SH-SY5Y (cell line): ENCODE results near the gene RCBTB1.
A peak's percentile ranks its signal among the peaks of the same experiment; 100 is the strongest.

Experiments
- GATA2 ChIP-seq: IDR thresholded peaks from 2 replicates; pipeline ENCODE4 v1.6.1; 2011; ENCODE audit warnings: mild to moderate bottlenecking, low read depth, low read length
- GATA3 ChIP-seq: IDR thresholded peaks from 2 replicates; pipeline ENCODE4 v1.6.1; 2011; ENCODE audit warnings: low read depth, mild to moderate bottlenecking, low read length, moderate library complexity

Gene RCBTB1

DNA sequence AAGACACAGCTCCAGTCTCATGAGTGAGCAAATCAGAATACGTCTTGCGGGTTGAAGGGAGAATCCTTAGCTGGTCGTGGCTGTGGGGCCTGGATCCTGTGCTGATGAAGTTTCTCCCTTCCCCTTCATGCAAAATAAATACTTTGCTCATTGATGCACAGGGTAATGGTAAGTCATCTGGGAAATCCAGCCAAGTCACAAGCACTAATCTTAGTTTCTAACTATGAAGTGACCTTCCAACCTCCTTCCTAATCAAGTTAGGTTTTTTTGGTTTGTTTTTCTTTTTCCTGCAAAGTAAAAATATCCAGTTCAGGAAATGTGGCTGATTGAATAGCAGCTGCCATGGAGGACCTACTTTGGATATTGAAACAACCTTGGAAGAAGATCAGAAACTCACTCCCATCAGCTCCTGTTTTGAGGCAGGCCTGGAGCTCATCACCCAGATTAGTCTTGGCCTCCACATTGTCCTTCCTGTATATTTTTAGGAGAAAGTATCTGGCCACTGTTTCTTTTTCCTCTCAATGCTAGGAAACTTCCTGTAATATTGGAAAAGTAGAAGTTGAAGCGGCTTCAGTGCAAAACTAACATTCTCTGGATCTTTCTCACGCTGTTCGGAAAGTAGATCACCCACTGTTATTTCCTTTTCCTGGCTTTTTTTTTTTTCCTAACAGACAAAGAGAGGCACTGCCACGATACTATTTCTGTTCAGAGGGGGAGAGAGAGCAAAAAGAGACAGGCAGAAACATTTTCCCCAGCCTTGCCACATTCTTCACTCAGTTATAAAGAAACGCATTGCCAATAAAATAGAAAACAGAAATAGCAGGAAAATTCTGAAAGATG, 30.7 kb upstream of the RCBTB1 start:
- TF ChIP-seq GATA2 (no peak), GATA3 (no peak)

GRCh38 chr13:49610176-49610575, 24.8 kb upstream of the RCBTB1 start:
- no peak for TF ChIP-seq GATA3
- TF ChIP-seq GATA2, result no peak

GRCh38 chr13:49608651-49609331, 23.4 kb upstream of the RCBTB1 start:
- TF ChIP-seq GATA3 (no peak), GATA2 (no peak)

GRCh38 chr13:49607761-49608160, 22.4 kb upstream of the RCBTB1 start:
- TF ChIP-seq GATA3 (no peak), GATA2 (no peak)

- TF ChIP-seq GATA2 (no peak), GATA3 (no peak)
Measured at GRCh38 chr13:49606747-49607648, 21.6 kb upstream of the RCBTB1 start.

DNA sequence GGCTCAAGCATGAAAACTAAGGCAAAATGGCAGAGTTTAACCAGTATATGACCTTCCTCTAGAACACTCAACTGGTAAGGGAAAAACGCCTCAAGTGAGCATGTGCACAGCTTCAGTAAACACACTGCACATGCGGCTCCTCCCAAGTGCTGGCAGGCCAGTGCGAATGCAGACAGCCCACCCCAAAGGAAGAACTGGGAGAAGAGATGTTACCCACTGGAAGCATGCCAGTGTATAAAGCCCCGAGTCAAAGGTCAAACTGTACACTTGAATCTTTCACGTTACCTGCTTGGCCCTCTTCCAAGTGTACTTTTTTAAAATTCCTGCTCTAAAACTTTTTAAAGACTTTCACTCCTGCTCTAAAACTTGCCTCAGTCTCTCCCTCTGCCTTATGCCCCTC, 19.2 kb upstream of the RCBTB1 start:
- TF ChIP-seq GATA3, result no peak
- no peak for TF ChIP-seq GATA2

GRCh38 chr13:49602005-49602404, 16.6 kb upstream of the RCBTB1 start:
- TF ChIP-seq GATA2 (no peak), GATA3 (no peak)

- TF ChIP-seq GATA3 (no peak), GATA2 (no peak)
Measured at GRCh38 chr13:49597043-49597641, 11.8 kb upstream of the RCBTB1 start.

GRCh38 chr13:49596221-49596620, 10.9 kb upstream of the RCBTB1 start:
- TF ChIP-seq GATA2 (no peak), GATA3 (no peak)

DNA sequence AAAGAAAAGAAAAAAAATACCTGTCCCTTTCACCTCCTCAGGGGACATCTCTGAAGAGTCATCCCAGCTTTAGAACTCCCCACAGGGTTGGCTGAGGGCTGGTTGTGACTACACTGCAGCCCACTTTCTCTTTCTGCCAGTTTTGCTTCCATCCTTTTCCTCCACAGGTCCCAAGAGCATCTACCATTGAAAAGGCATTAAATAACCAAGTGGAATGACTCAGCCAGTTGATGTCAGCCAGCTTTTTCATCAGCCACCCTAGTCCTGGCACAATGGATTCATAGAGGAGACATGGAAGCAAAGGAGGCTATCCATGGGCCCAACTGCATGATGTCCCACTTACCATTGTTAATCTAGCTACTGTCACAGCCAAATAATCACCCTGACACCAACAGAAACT, 9.2 kb upstream of the RCBTB1 start:
- TF ChIP-seq GATA2, result no peak
- TF ChIP-seq GATA3, result no peak

- TF ChIP-seq GATA3, result no peak
- no peak for TF ChIP-seq GATA2
Measured at GRCh38 chr13:49587311-49587847, 2.0 kb upstream of the RCBTB1 start.

GRCh38 chr13:49586717-49587116, 1.4 kb upstream of the RCBTB1 start:
- TF ChIP-seq GATA3, result no peak
- no peak for TF ChIP-seq GATA2

DNA sequence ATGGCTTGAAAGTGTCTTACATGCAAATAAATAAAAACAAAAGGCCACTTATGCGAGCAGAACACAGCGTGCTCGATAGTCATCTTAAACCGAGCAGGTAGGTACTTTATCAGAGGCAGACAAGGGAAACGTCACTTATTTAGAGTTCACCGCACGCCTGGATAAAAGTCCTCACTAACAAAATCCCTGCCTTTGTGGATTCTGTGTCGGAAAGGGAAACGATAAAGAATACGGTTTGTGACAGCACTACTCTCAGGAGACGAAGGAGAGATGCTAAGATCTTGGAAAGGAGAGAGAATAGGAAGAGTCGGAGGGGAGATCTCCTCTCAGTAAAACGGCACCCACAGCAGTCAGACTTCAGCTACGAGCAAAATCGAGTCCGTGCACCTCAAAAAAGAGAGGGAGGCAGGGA, 581 bp downstream of the RCBTB1 start:
- TF ChIP-seq GATA3, result no peak
- TF ChIP-seq GATA2, result 0 out of 2 replicates have a peak, but pooled peaks have one; percentile 38
